Activated CD4-positive, CD25-positive, alpha-beta regulatory T cell treated with anti-CD3 and anti-CD28 coated beads, Interleukin-2, amount 50 U/mL, for 24 hours (primary cell): ENCODE measurements around the gene RBKS.
"Not testable (repeated sequence)": the region's sequence is repeated elsewhere in the genome, so short reads cannot be mapped to it uniquely, and the experiment has no call there.

Experiments used
- ATAC-seq, 2 donors: fragments of 150-1000 bp; cut with Tn5 transposase; one replicate each; pipeline ENCODE4 v1.10.0; 2021; ENCODE audit warnings: mild to moderate bottlenecking in 1 of 2, moderate library complexity in 1 of 2

Gene RBKS

GRCh38 chr2:27756544-27757498, 133.4 kb downstream of the RBKS start:
- ATAC-seq, result no peak

- ATAC-seq, result no peak
Measured at GRCh38 chr2:27756091-27756490, 134.1 kb downstream of the RBKS start.

- no peak for ATAC-seq
Measured at GRCh38 chr2:27754831-27755230, 135.4 kb downstream of the RBKS start.

GRCh38 chr2:27754138-27754588, 136.0 kb downstream of the RBKS start:
- peak; percentile 71 to 89 for ATAC-seq

GRCh38 chr2:27752551-27753237, 137.5 kb downstream of the RBKS start:
- ATAC-seq, result no peak

- no peak for ATAC-seq
Measured at GRCh38 chr2:27751377-27751776, 138.8 kb downstream of the RBKS start.

- not testable (repeated sequence) for ATAC-seq
Measured at GRCh38 chr2:27748803-27749554, 141.2 kb downstream of the RBKS start.

GRCh38 chr2:27747827-27748352, 142.3 kb downstream of the RBKS start:
- no peak for ATAC-seq

GRCh38 chr2:27746325-27746724, 143.9 kb downstream of the RBKS start:
- no peak for ATAC-seq

GRCh38 chr2:27745494-27745893, 144.7 kb downstream of the RBKS start:
- not testable (repeated sequence) for ATAC-seq

GRCh38 chr2:27742571-27742970, 147.6 kb downstream of the RBKS start:
- no peak for ATAC-seq

GRCh38 chr2:27741673-27742072, 148.5 kb downstream of the RBKS start:
- no peak for ATAC-seq

- no peak for ATAC-seq
Measured at GRCh38 chr2:27739058-27739373, 151.2 kb downstream of the RBKS start.

GRCh38 chr2:27738349-27739057, 151.7 kb downstream of the RBKS start:
- no peak for ATAC-seq

- ATAC-seq, result no peak
Measured at GRCh38 chr2:27737676-27738348, 152.4 kb downstream of the RBKS start.

- no peak for ATAC-seq
Measured at GRCh38 chr2:27736890-27737204, 153.3 kb downstream of the RBKS start.

- ATAC-seq, result no peak
Measured at GRCh38 chr2:27736031-27736889, 153.9 kb downstream of the RBKS start.

- peak; percentile 69 for ATAC-seq
Measured at GRCh38 chr2:27735263-27735904, 154.8 kb downstream of the RBKS start.

- peak; percentile 40 to 50 for ATAC-seq
Measured at GRCh38 chr2:27734305-27734704, 155.9 kb downstream of the RBKS start.
